ENCODE results near the gene NR1H2. TPM values are rescaled to one million over a fixed set of nuclear protein-coding genes. Genes with fewer than 3 reads are reported as not detected.

NR1H2 gene
- total and polyA plus RNA-seq, 10 of the 15 experiments (the other 5 are each of a cell fraction or from before 2014, with no cell fraction given) = 0.05 to 54.2 (median 35.1) TPM

- TF ChIP-seq BCLAF1 (IDR thresholded peaks at IDR 0.05) (no peak), MTA2 (IDR thresholded peaks at IDR 0.05; ENCODE audit: low read depth) (no peak), NFIC (IDR thresholded peaks at IDR 0.05; ENCODE audit: low read depth, low read length) (0 out of 2 replicates have a peak, but pooled peaks have one; percentile 6)
Measured at GRCh38 chr19:50419022-50419579, 42.8 kb downstream of the NR1H2 start (continued).

- no TSS peak for BruUV-seq (replicated peaks)
- Histone ChIP-seq H4K20me1 (ENCODE audit: control insufficient read depth, insufficient read depth) (peaks cover 4% of the 10 kb centered on the region), H3K27ac (ENCODE audit: control insufficient read depth, insufficient read depth) (peak overlapping the region; percentile 79), H3K9me3 (replicated peaks; ENCODE audit: control insufficient read depth, insufficient read depth, low read length) (no peaks in the 10 kb centered on the region), H3K79me2 (ENCODE audit: control insufficient read depth, insufficient read depth, low read length) (peaks cover 33% of the 10 kb centered on the region), H3K27me3 (replicated peaks in 1 of 2; ENCODE audit: control insufficient read depth in 2 of 2, insufficient read depth in 2 of 2, low read length in 1 of 2) (no peaks in the 10 kb centered on the region), H3K36me3 (ENCODE audit: control insufficient read depth in 2 of 2, insufficient read depth in 2 of 2, low read length in 1 of 2) (peaks cover 7 to 9% of the 10 kb centered on the region in 2 experiments; a peak in 3 of 4 replicates), H2AFZ (ENCODE audit: control insufficient read depth, low read depth, low read length) (no peak overlapping the region), H3K9ac (ENCODE audit: control insufficient read depth, insufficient read depth, low read length) (peak overlapping the region; percentile 60), H3K4me2 (ENCODE audit: control insufficient read depth, insufficient read depth) (peak overlapping the region; percentile 61), H3K4me3 (peak overlapping the region; percentile 78), H3K4me1 (ENCODE audit: control insufficient read depth, insufficient read depth, low read length) (peaks cover 44% of the 10 kb centered on the region)
- ChIA-PET RAD21 (ENCODE audit: unreplicated experiment) (interaction anchor here (0.7 to 2.7 kb wide), 5 partner anchors 36 to 87 kb away, joined by 3 to 14 read pairs (median 6); partner anchors contain the start of genes NAPSA and POLD1), SMC1A (ENCODE audit: uncharacterized antibody, unreplicated experiment) (interaction anchor here (1.0 to 2.1 kb wide), 5 partner anchors 11 to 77 kb away, joined by 3 to 10 read pairs (median 4); partner anchors contain the start of gene POLD1), POLR2A (interaction anchor here (1.0 to 4.8 kb wide), 9 partner anchors 10 to 525 kb away, joined by 3 to 26 read pairs (median 5); partner anchors contain the start of gene POLD1), CTCF (interaction anchor here (1.3 to 3.1 kb wide), 6 partner anchors 41 to 137 kb away, joined by 3 to 19 read pairs (median 6); no protein-coding TSS in a partner anchor)
- 3% methylated on average over 8 of the region's 8 CpGs for WGBS (ENCODE audit: insufficient coverage, insufficient replicate concordance, low lambda C conversion rate, missing lambda C conversion rate)
- in situ Hi-C loops (cut with MboI) = no loop called here
- no peak for DNase-seq (ENCODE audit: low read depth, low spot score)
- ATAC-seq = peak; percentile 2
- FAIRE-seq = peak; percentile 38
- intact Hi-C loops (cut with micrococcal nuclease; ENCODE audit: unreplicated experiment) = loop anchor here (2.0 kb wide), 3 partner anchors 13 to 51 kb away; partner anchors contain the start of gene MYBPC2
- TF ChIP-seq NFYA (IDR thresholded peaks at IDR 0.05; ENCODE audit: borderline replicate concordance, low read depth, low read length) (no peak), SMAD5 (IDR thresholded peaks at IDR 0.05; ENCODE audit: low read depth) (0 out of 2 replicates have a peak, but pooled peaks have one; percentile 57), ZBTB40 (IDR thresholded peaks at IDR 0.05; ENCODE audit: borderline replicate concordance) (0 out of 2 replicates have a peak, but pooled peaks have one; percentile 13), KDM1A (IDR thresholded peaks at IDR 0.05; ENCODE audit: borderline replicate concordance) (no peak), CHD4 (IDR thresholded peaks at IDR 0.05) (no peak), NRF1 (conservative IDR thresholded peaks at IDR 0.05; ENCODE audit: low read depth, low read length) (no peak), BACH1 (IDR thresholded peaks at IDR 0.05; ENCODE audit: borderline replicate concordance) (peak; percentile 59; the same call in 1 of the 2 replicates), HSF1 (IDR thresholded peaks at IDR 0.05; ENCODE audit: low read depth, low read length) (no peak), GABPA (IDR thresholded peaks at IDR 0.05; ENCODE audit: low read depth) (no peak), NFXL1 (IDR thresholded peaks at IDR 0.05; ENCODE audit: borderline replicate concordance) (no peak)
Measured at GRCh38 chr19:50419580-50420035, 43.4 kb downstream of the NR1H2 start.

Measured in GM12878 (cell line).